ENCODE measurements around the gene DMXL2. TPM values are rescaled to one million over a fixed set of nuclear protein-coding genes. Genes with fewer than 3 reads are reported as not detected.

The DMXL2 gene
- total RNA-seq, 1 experiment from 2014 or later = 37.3 TPM

GRCh38 chr15:51641490-51642130, 19.0 kb upstream of the DMXL2 start:
- ATAC-seq = no peak
- TF ChIP-seq TCF7L2 (IDR thresholded peaks at IDR 0.05; ENCODE audit: low read depth, low read length) (no peak), POLR2AphosphoS5 (IDR thresholded peaks at IDR 0.05; ENCODE audit: low read depth, low read length) (no peak), REST (IDR thresholded peaks at IDR 0.05; ENCODE audit: insufficient read depth in 1 of 2, low read depth in 2 of 2, low read length in 1 of 2) (no peak), SIN3A (IDR thresholded peaks at IDR 0.05; ENCODE audit: borderline replicate concordance, insufficient read depth, low read depth, low read length) (no peak), CTCF (IDR thresholded peaks at IDR 0.05) (no peak)
- BruUV-seq (replicated peaks) = no TSS peak
- in situ Hi-C loops (cut with HindIII; ENCODE audit: low pct_unique_long_range_greater_than_20kb, low sequenced_read_pairs) = no loop called here
- Histone ChIP-seq H3K4me1 (ENCODE audit: control insufficient read depth, insufficient read depth, low read length) (no peaks in the 10 kb centered on the region), H3K4me3 (ENCODE audit: low read depth in 2 of 2, low read length in 2 of 2) (no peak overlapping the region), H3K9me3 (ENCODE audit: control insufficient read depth, insufficient read depth, low read depth, low read length) (no peaks in the 10 kb centered on the region), H3K27ac (ENCODE audit: low read length) (no peak overlapping the region), H3K36me3 (ENCODE audit: control insufficient read depth, insufficient read depth, low read length) (no peaks in the 10 kb centered on the region), H3K27me3 (ENCODE audit: control insufficient read depth, insufficient read depth, low read length) (no peaks in the 10 kb centered on the region)
- no peak for DNase-seq (ENCODE audit: low read depth, low spot score)
- intact Hi-C loops (cut with micrococcal nuclease; ENCODE audit: unreplicated experiment) = no loop called here
- ChIA-PET CTCF (no interaction called here), POLR2A (interaction anchor here (0.6 kb wide), 1 partner anchor 54 kb away, joined by 3 read pairs; no protein-coding TSS in a partner anchor)

GRCh38 chr15:51634591-51635198, 12.1 kb upstream of the DMXL2 start:
- DNase-seq (ENCODE audit: low read depth, low spot score) (no peak), ATAC-seq (no peak)
- intact Hi-C loops (cut with micrococcal nuclease; ENCODE audit: unreplicated experiment) = no loop called here
- POLR2A ChIA-PET = no interaction called here
- Histone ChIP-seq H3K9me3 (ENCODE audit: control insufficient read depth, insufficient read depth, low read depth, low read length) (no peaks in the 10 kb centered on the region), H3K4me3 (ENCODE audit: low read depth in 2 of 2, low read length in 2 of 2) (no peak overlapping the region), H3K4me1 (ENCODE audit: control insufficient read depth, insufficient read depth, low read length) (no peaks in the 10 kb centered on the region), H3K27ac (ENCODE audit: low read length) (no peak overlapping the region), H3K27me3 (ENCODE audit: control insufficient read depth, insufficient read depth, low read length) (no peaks in the 10 kb centered on the region; the same call in 1 of the 2 replicates), H3K36me3 (ENCODE audit: control insufficient read depth, insufficient read depth, low read length) (no peaks in the 10 kb centered on the region)
- in situ Hi-C loops (cut with HindIII; ENCODE audit: low pct_unique_long_range_greater_than_20kb, low sequenced_read_pairs) = no loop called here
- CTCF ChIA-PET = no interaction called here
- BruUV-seq (replicated peaks) = no TSS peak
- TF ChIP-seq REST (IDR thresholded peaks at IDR 0.05; ENCODE audit: insufficient read depth in 1 of 2, low read depth in 2 of 2, low read length in 1 of 2) (no peak), TCF7L2 (IDR thresholded peaks at IDR 0.05; ENCODE audit: low read depth, low read length) (no peak), POLR2AphosphoS5 (IDR thresholded peaks at IDR 0.05; ENCODE audit: low read depth, low read length) (no peak), SIN3A (IDR thresholded peaks at IDR 0.05; ENCODE audit: borderline replicate concordance, insufficient read depth, low read depth, low read length) (no peak), CTCF (IDR thresholded peaks at IDR 0.05) (no peak)

Measured in Panc1 (cell line).